HEK293 (cell line): ENCODE results near the gene OR10K2.

ENCODE experiments used
- CTCF ChIA-PET: fragments of 350-600 bp; formaldehyde crosslinking; extraction: SDS; loops from one replicate; lab custom pipeline; 2021; ENCODE audit warnings: antibody characterized with exemption; lab: Yijun Ruan, JAX
- POLR2A ChIA-PET: fragments of 300-600 bp; formaldehyde crosslinking; extraction: SDS; loops from one replicate; lab custom pipeline; 2020; ENCODE audit warnings: antibody characterized with exemption, inconsistent platforms; lab: Yijun Ruan, JAX
- H3K27ac ChIP-seq: fragments of 200-500 bp; sonication (Bioruptor generic); 2 replicates; pipeline ENCODE4 v1.5.1; 2014; ENCODE audit warnings: low read depth, low read length, control low read depth, inconsistent platforms; ENCODE audit errors: extremely low read depth
- H3K36me3 ChIP-seq, 2 experiments: fragments of 200-500 bp in 1 of 2; sonication (Bioruptor generic) in 1 of 2; 1 replicate in 1 of 2; 2 replicates in 1 of 2; pipeline ENCODE4 v1.5.1; 2014 to 2017; ENCODE audit warnings: inconsistent platforms in 2 of 2, low read length in 2 of 2; ENCODE audit not compliant: control insufficient read depth in 2 of 2, insufficient read depth in 1 of 2
- H3K4me1 ChIP-seq: fragments of 200-500 bp; sonication (Bioruptor generic); 2 replicates; pipeline ENCODE4 v1.5.1; 2014; ENCODE audit warnings: mild to moderate bottlenecking, low read length, inconsistent platforms; ENCODE audit not compliant: control insufficient read depth, insufficient read depth
- H3K4me3 ChIP-seq: 2 replicates; pipeline ENCODE4 v1.5.1; 2011; ENCODE audit warnings: low read depth, mild to moderate bottlenecking, control low read depth, low read length, moderate library complexity
- H3K9me3 ChIP-seq: fragments of 200-500 bp; sonication (Bioruptor generic); 2 replicates; pipeline ENCODE4 v1.5.1; 2014; ENCODE audit warnings: low read depth, low read length, inconsistent platforms; ENCODE audit not compliant: control insufficient read depth, insufficient read depth
- GLIS1 ChIP-seq: fragments of 450-650 bp; formaldehyde crosslinking; IDR thresholded peaks from 2 replicates; pipeline ENCODE4 v1.5.1; 2016; ENCODE audit warnings: missing biosample characterization, missing genetic modification characterization
- OVOL3 ChIP-seq: fragments of 450-650 bp; formaldehyde crosslinking; IDR thresholded peaks from 2 replicates; pipeline ENCODE4 v1.5.1; 2016; ENCODE audit warnings: missing biosample characterization, missing genetic modification characterization
- PRDM1 ChIP-seq: fragments of 450-650 bp; formaldehyde crosslinking; IDR thresholded peaks from 2 replicates; pipeline ENCODE4; 2016; ENCODE audit warnings: missing biosample characterization, missing genetic modification characterization
- TRIM28 ChIP-seq: IDR thresholded peaks from 2 replicates; pipeline ENCODE4 v1.6.1; 2011; ENCODE audit warnings: low read length, control low read depth, borderline replicate concordance
- ZFHX2 ChIP-seq: fragments of 450-650 bp; formaldehyde crosslinking; conservative IDR thresholded peaks from 2 replicates; pipeline ENCODE4 v1.5.1; 2016; ENCODE audit warnings: missing biosample characterization, missing genetic modification characterization
- ZNF19 ChIP-seq: fragments of 450-650 bp; formaldehyde crosslinking; IDR thresholded peaks from 2 replicates; pipeline ENCODE4; 2016; ENCODE audit warnings: missing biosample characterization, missing genetic modification characterization, low read depth
- ZNF23 ChIP-seq: fragments of 450-650 bp; formaldehyde crosslinking; IDR thresholded peaks from 2 replicates; pipeline ENCODE4 v1.5.1; 2016; ENCODE audit warnings: missing biosample characterization, missing genetic modification characterization, borderline replicate concordance
- ZNF266 ChIP-seq: fragments of 450-650 bp; formaldehyde crosslinking; IDR thresholded peaks from 2 replicates; pipeline ENCODE4 v1.5.1; 2016; ENCODE audit warnings: missing biosample characterization, missing genetic modification characterization, low read depth
- ZNF274 ChIP-seq, 2 experiments: fragments of 200-500 bp in 1 of 2; fragments of 450-650 bp in 1 of 2; sonication (Bioruptor generic) in 1 of 2; formaldehyde crosslinking in 1 of 2; IDR thresholded peaks; 2 replicates each; pipeline versions ENCODE4 v1.5.1 to v1.6.1; 2014 to 2016; ENCODE audit warnings: borderline replicate concordance in 1 of 2, inconsistent platforms in 1 of 2, low read length in 1 of 2, missing biosample characterization in 1 of 2, missing genetic modification characterization in 1 of 2
- ZNF311 ChIP-seq: fragments of 450-650 bp; formaldehyde crosslinking; IDR thresholded peaks from 2 replicates; pipeline ENCODE4 v1.5.1; 2017; ENCODE audit warnings: missing biosample characterization, missing genetic modification characterization, borderline replicate concordance
- ZNF394 ChIP-seq: fragments of 450-650 bp; formaldehyde crosslinking; IDR thresholded peaks from 2 replicates; pipeline ENCODE4 v1.5.1; 2016; ENCODE audit warnings: missing biosample characterization, missing genetic modification characterization, mild to moderate bottlenecking, moderate library complexity, borderline replicate concordance
- ZNF473 ChIP-seq: fragments of 450-650 bp; formaldehyde crosslinking; IDR thresholded peaks from 2 replicates; pipeline ENCODE4 v1.5.1; 2017; ENCODE audit warnings: missing biosample characterization, missing genetic modification characterization
- ZNF521 ChIP-seq: fragments of 450-650 bp; formaldehyde crosslinking; IDR thresholded peaks from 2 replicates; pipeline ENCODE4 v1.5.1; 2017; ENCODE audit warnings: missing biosample characterization, mild to moderate bottlenecking, missing genetic modification characterization
- ZNF561 ChIP-seq: fragments of 450-650 bp; IDR thresholded peaks from 2 replicates; pipeline ENCODE4 v1.5.1; 2018; ENCODE audit warnings: missing biosample characterization, missing genetic modification characterization, borderline replicate concordance
- ZNF610 ChIP-seq: fragments of 450-650 bp; formaldehyde crosslinking; IDR thresholded peaks from 2 replicates; pipeline ENCODE4 v1.5.1; 2016; ENCODE audit warnings: missing biosample characterization, missing genetic modification characterization, borderline replicate concordance
- ZNF621 ChIP-seq: fragments of 450-650 bp; formaldehyde crosslinking; IDR thresholded peaks from 2 replicates; pipeline ENCODE4 v1.5.1; 2017; ENCODE audit warnings: missing biosample characterization, missing genetic modification characterization
- ZNF654 ChIP-seq: fragments of 450-650 bp; formaldehyde crosslinking; IDR thresholded peaks from 2 replicates; pipeline ENCODE4 v1.5.1; 2016; ENCODE audit warnings: low read depth, missing biosample characterization, missing genetic modification characterization
- ZNF785 ChIP-seq: fragments of 450-650 bp; formaldehyde crosslinking; IDR thresholded peaks from 2 replicates; pipeline ENCODE4 v1.5.1; 2016; ENCODE audit warnings: missing biosample characterization, missing genetic modification characterization
- ZSCAN23 ChIP-seq: fragments of 450-650 bp; formaldehyde crosslinking; IDR thresholded peaks from 2 replicates; pipeline ENCODE4 v1.5.1; 2016; ENCODE audit warnings: missing biosample characterization, missing genetic modification characterization
- TF ChIP-seq, protein P1 (sequence below): fragments of 450-650 bp; formaldehyde crosslinking; IDR thresholded peaks from 2 replicates; pipeline ENCODE4 v1.5.1; 2016; ENCODE audit warnings: missing biosample characterization, missing genetic modification characterization
- TF ChIP-seq, protein P2 (sequence below): fragments of 450-650 bp; formaldehyde crosslinking; IDR thresholded peaks from 2 replicates; pipeline ENCODE4 v1.5.1; 2017; ENCODE audit warnings: missing biosample characterization, missing genetic modification characterization
- TF ChIP-seq, protein P3 (sequence below): fragments of 450-650 bp; formaldehyde crosslinking; IDR thresholded peaks from 2 replicates; pipeline ENCODE4 v1.5.1; 2016; ENCODE audit warnings: missing biosample characterization, missing genetic modification characterization

Gene OR10K2

GRCh38 chr1:158425027-158425426 is 1.0 kb downstream of the OR10K2 start (continued):
- TF ChIP-seq, protein P1, sequence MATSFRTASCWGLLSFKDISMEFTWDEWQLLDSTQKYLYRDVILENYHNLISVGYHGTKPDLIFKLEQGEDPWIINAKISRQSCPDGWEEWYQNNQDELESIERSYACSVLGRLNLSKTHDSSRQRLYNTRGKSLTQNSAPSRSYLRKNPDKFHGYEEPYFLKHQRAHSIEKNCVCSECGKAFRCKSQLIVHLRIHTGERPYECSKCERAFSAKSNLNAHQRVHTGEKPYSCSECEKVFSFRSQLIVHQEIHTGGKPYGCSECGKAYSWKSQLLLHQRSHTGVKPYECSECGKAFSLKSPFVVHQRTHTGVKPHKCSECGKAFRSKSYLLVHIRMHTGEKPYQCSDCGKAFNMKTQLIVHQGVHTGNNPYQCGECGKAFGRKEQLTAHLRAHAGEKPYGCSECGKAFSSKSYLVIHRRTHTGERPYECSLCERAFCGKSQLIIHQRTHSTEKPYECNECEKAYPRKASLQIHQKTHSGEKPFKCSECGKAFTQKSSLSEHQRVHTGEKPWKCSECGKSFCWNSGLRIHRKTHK (tag by site-specific recombination): no peak
- no peak for TF ChIP-seq ZNF621 (tag by site-specific recombination)
- no peak for TF ChIP-seq ZNF266 (tag by site-specific recombination)
- no peak for TF ChIP-seq ZSCAN23
- no peak for TF ChIP-seq ZNF23 (tag by site-specific recombination)
- no peak for TF ChIP-seq ZNF394 (tag by site-specific recombination)
- TF ChIP-seq ZNF473 (tag by site-specific recombination): no peak
- no peak for TF ChIP-seq ZNF561 (tag by site-specific recombination)
- TF ChIP-seq, protein P2, sequence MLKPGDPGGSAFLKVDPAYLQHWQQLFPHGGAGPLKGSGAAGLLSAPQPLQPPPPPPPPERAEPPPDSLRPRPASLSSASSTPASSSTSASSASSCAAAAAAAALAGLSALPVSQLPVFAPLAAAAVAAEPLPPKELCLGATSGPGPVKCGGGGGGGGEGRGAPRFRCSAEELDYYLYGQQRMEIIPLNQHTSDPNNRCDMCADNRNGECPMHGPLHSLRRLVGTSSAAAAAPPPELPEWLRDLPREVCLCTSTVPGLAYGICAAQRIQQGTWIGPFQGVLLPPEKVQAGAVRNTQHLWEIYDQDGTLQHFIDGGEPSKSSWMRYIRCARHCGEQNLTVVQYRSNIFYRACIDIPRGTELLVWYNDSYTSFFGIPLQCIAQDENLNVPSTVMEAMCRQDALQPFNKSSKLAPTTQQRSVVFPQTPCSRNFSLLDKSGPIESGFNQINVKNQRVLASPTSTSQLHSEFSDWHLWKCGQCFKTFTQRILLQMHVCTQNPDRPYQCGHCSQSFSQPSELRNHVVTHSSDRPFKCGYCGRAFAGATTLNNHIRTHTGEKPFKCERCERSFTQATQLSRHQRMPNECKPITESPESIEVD: no peak
- TF ChIP-seq GLIS1 (tag by site-specific recombination): no peak

DNA sequence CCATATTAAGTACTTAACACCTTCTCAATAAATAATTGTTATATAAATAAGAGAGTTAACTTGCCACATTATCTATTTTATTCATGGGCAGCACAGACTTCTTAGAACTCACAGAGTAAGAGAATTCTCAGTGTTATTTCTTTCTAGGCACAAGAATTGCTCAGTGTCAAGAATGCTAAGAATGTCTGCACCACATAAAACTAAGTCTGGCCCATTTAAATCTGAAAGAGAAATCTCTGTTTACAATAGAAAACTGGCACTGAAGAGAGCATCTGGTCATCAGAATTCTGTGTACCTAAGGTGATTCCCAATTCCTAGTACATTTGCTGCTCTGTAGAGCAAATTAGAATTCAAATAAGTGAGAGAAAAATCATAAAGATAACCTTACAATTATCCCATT is 3.8 kb downstream of the OR10K2 start:
- Histone ChIP-seq H3K27ac (no peak overlapping the region), H3K4me3 (no peak overlapping the region), H3K9me3 (no peaks in the 10 kb centered on the region), H3K36me3 (no peaks in the 10 kb centered on the region), H3K4me1 (no peaks in the 10 kb centered on the region)
- TF ChIP-seq ZNF654 (tag by site-specific recombination) (no peak), ZNF19 (tag by site-specific recombination) (no peak), ZNF521 (no peak), ZFHX2 (tag by site-specific recombination) (no peak), ZNF610 (tag by site-specific recombination) (no peak), PRDM1 (tag by site-specific recombination) (no peak), ZNF785 (tag by site-specific recombination) (no peak), ZNF274 (IDR thresholded peaks at IDR 0.05; ENCODE audit: low read length) (no peak), ZNF274 (tag by site-specific recombination; IDR thresholded peaks at IDR 0.05; ENCODE audit: borderline replicate concordance) (no peak), OVOL3 (tag by site-specific recombination) (no peak), TRIM28 (no peak), ZNF311 (tag by site-specific recombination) (no peak)
- TF ChIP-seq, protein P3, sequence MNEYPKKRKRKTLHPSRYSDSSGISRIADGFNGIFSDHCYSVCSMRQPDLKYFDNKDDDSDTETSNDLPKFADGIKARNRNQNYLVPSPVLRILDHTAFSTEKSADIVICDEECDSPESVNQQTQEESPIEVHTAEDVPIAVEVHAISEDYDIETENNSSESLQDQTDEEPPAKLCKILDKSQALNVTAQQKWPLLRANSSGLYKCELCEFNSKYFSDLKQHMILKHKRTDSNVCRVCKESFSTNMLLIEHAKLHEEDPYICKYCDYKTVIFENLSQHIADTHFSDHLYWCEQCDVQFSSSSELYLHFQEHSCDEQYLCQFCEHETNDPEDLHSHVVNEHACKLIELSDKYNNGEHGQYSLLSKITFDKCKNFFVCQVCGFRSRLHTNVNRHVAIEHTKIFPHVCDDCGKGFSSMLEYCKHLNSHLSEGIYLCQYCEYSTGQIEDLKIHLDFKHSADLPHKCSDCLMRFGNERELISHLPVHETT (tag by site-specific recombination): no peak
- POLR2A ChIA-PET: no interaction called here
- CTCF ChIA-PET: no interaction called here
